ENCODE results near the gene ATP5MC2. TPM values are rescaled to one million over a fixed set of nuclear protein-coding genes. Genes with fewer than 3 reads are reported as not detected.
A peak's percentile ranks its signal among the peaks of the same experiment; 100 is the strongest.
"Not testable (repeated sequence)": the region's sequence is repeated elsewhere in the genome, so short reads cannot be mapped to it uniquely, and the experiment has no call there.

Gene ATP5MC2
- 330 and 354 TPM in 2 replicates for total RNA-seq

GRCh38 chr12:53675701-53676607 lies at the start of gene ATP5MC2:
ATP5MC2 (minus strand) TSS chr12:53676083; CDS start chr12:53672614, 3,469 bp downstream.
- TF ChIP-seq CTCF (IDR thresholded peaks at IDR 0.05) = peak; percentile 85
- peaks cover 30% of the 10 kb centered on the region for H3K4me1 Mint-ChIP-seq
- H3K27ac Mint-ChIP-seq = peak within 1 kb of the TSS; percentile 97
- H3K27me3 Mint-ChIP-seq = peaks cover 18% of the 10 kb centered on the region
- intact Hi-C loops (cut with micrococcal nuclease) = loop anchor here (1.0 to 2.0 kb wide), 7 partner anchors 19 to 352 kb away; partner anchors contain the start of genes ATF7 and CALCOCO1
- ATAC-seq (ENCODE audit: low read depth) (peak; percentile 94), DNase-seq (peak; percentile 92)
- POLR2A ChIA-PET = interaction anchor here (0.6 to 2.8 kb wide), 21 partner anchors 8 to 670 kb away, joined by 3 to 33 read pairs (median 4); partner anchors contain the start of genes AAAS, ATF7, CALCOCO1 and CISTR
- CTCF ChIA-PET = interaction anchor here (0.6 to 4.8 kb wide), 14 partner anchors 22 to 352 kb away, joined by 3 to 79 read pairs (median 4); partner anchors contain the start of genes ATF7 and CALCOCO1
- H3K36me3 Mint-ChIP-seq (ENCODE audit: low read depth) = peaks cover 32% of the 10 kb centered on the region
- peak within 1 kb of the TSS; percentile 99 for H3K4me3 Mint-ChIP-seq
- H3K9me3 Mint-ChIP-seq = no peaks in the 10 kb centered on the region

- POLR2A ChIA-PET = no interaction called here
- no peak overlapping the region for H3K4me3 Mint-ChIP-seq
Measured at GRCh38 chr12:53722450-53723041, 46.7 kb upstream of the ATP5MC2 start.

GRCh38 chr12:53720946-53721345 lies 45.1 kb upstream of the ATP5MC2 start:
- H3K9me3 Mint-ChIP-seq = no peaks in the 10 kb centered on the region
- intact Hi-C loops (cut with micrococcal nuclease) = loop anchor here (10.0 kb wide), 2 partner anchors 396 to 674 kb away; partner anchors contain the start of gene AAAS
- CTCF ChIA-PET = interaction anchor here (1.0 to 1.1 kb wide), 2 partner anchors 12 to 23 kb away, joined by 3 to 4 read pairs; no protein-coding TSS in a partner anchor
- DNase-seq = no peak
- POLR2A ChIA-PET = no interaction called here
- H3K4me3 Mint-ChIP-seq = no peak overlapping the region
- peaks cover 3% of the 10 kb centered on the region for H3K4me1 Mint-ChIP-seq
- no peak overlapping the region for H3K27ac Mint-ChIP-seq
- no peak for ATAC-seq (ENCODE audit: low read depth)
- TF ChIP-seq CTCF (IDR thresholded peaks at IDR 0.05) = no peak
- H3K36me3 Mint-ChIP-seq (ENCODE audit: low read depth) = peaks cover 71% of the 10 kb centered on the region
- H3K27me3 Mint-ChIP-seq = no peaks in the 10 kb centered on the region

More at GRCh38 chr12:53722450-53723041, 46.7 kb upstream of the ATP5MC2 start:
- TF ChIP-seq CTCF (IDR thresholded peaks at IDR 0.05) = no peak
- Mint-ChIP-seq H3K36me3 (ENCODE audit: low read depth) (peaks cover 59% of the 10 kb centered on the region), H3K4me1 (peaks cover 18% of the 10 kb centered on the region), H3K27me3 (no peaks in the 10 kb centered on the region), H3K9me3 (no peaks in the 10 kb centered on the region), H3K27ac (no peak overlapping the region)
- CTCF ChIA-PET = interaction anchor here (1.1 kb wide), 1 partner anchor 21 kb away, joined by 6 read pairs; no protein-coding TSS in a partner anchor
- DNase-seq (no peak), ATAC-seq (ENCODE audit: low read depth) (no peak)
- intact Hi-C loops (cut with micrococcal nuclease) = loop anchor here (10.0 kb wide), 2 partner anchors 398 to 672 kb away; partner anchors contain the start of gene AAAS

GRCh38 chr12:53719649-53720048 lies 43.8 kb upstream of the ATP5MC2 start:
- no peak for ATAC-seq (ENCODE audit: low read depth)
- Mint-ChIP-seq H3K9me3 (no peaks in the 10 kb centered on the region), H3K36me3 (ENCODE audit: low read depth) (peaks cover 78% of the 10 kb centered on the region), H3K27me3 (no peaks in the 10 kb centered on the region), H3K4me1 (no peaks in the 10 kb centered on the region), H3K4me3 (no peak overlapping the region), H3K27ac (no peak overlapping the region)
- ChIA-PET POLR2A (no interaction called here), CTCF (no interaction called here)
- intact Hi-C loops (cut with micrococcal nuclease) = loop anchor here (10.0 kb wide), 2 partner anchors 395 to 675 kb away; partner anchors contain the start of gene AAAS
- TF ChIP-seq CTCF (IDR thresholded peaks at IDR 0.05) = no peak
- DNase-seq = no peak

- DNase-seq; H3K4me3 Mint-ChIP-seq; H3K27me3 Mint-ChIP-seq; CTCF ChIA-PET; H3K27ac Mint-ChIP-seq; H3K4me1 Mint-ChIP-seq; intact Hi-C loops (cut with micrococcal nuclease); H3K9me3 Mint-ChIP-seq; ATAC-seq (ENCODE audit: low read depth): not testable (repeated sequence)
- POLR2A ChIA-PET = interaction anchor here (0.6 kb wide), 1 partner anchor 454 kb away, joined by 3 read pairs; no protein-coding TSS in a partner anchor
- H3K36me3 Mint-ChIP-seq (ENCODE audit: low read depth) = peaks cover 77% of the 10 kb centered on the region
Measured at GRCh38 chr12:53718567-53718966, 42.7 kb upstream of the ATP5MC2 start.

Data from activated B cell treated with CpG ODN at 0.5 μM for 24 hours (primary cell).